ENCODE results near the gene RPL22.
"Not testable (repeated sequence)": the region's sequence is repeated elsewhere in the genome, so short reads cannot be mapped to it uniquely, and the experiment has no call there.

Gene RPL22

DNA sequence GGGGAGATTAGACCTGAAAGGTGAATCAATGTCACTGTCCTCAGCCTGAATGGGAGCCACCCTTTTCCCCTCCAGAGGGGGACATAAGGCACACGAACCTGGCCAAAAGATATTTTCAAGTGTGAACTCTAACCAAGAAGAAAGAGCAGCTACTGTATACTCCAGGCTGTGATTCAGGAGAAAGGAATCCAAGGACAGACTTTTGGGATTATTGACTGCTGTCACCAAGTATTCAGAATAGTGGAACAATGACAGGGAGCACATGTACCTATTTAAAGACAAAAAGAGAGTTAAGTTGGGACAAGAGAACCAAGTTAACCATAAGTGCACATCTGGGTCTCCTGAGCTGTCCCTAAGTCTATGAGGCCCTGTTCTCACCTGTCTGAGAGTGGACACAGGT, 34.0 kb upstream of the RPL22 start:
- no peak for DNase-seq

DNA sequence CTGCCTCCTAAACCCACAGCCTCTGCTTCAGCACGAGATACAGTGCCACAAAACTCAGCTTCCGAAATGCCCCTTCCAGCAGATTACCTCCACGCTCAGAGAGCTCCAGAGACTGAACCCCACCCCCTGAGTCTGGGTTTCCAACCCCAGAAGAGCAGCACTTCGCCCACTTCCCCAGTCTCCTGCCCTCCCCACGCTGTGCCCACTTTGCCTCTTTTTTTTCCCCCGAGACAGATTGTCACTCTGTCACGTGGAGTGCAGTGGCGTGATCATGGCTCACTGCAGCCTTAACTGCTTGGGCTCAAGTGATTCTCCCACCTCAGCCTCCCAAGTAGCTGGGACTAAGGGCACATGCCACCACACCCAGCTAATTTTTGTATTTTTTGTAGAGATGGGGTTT, 26.3 kb upstream of the RPL22 start:
- no peak for DNase-seq

GRCh38 chr1:6224718-6225117, 25.3 kb upstream of the RPL22 start:
- DNase-seq = no peak

- no peak for DNase-seq
Observed at GRCh38 chr1:6223617-6224016, 24.2 kb upstream of the RPL22 start.

- no peak for DNase-seq
Observed at GRCh38 chr1:6222636-6223035, 23.2 kb upstream of the RPL22 start.

GRCh38 chr1:6221210-6221784, 21.9 kb upstream of the RPL22 start:
- DNase-seq = no peak

DNA sequence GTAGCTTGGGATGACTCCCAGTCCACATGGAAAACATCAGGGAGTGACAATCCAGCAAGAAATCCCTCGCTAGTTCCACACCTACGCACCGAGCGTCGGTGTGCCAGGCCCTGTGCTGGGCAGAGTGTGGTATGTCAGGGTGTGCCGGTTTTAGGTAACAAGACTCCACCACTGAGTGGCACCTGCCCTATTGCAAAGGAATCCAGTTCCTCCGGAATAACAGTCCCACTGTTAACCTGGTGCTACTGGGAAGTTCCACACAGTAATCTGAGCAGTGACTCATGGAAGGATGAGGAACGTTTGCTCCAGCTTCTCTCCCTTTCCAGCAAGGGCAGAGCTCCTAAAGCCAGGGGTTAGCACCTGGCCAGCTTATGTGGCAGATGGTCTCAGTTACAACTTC, 20.8 kb upstream of the RPL22 start:
- DNase-seq = no peak

GRCh38 chr1:6219641-6220040, 20.2 kb upstream of the RPL22 start:
- not testable (repeated sequence) for DNase-seq

DNA sequence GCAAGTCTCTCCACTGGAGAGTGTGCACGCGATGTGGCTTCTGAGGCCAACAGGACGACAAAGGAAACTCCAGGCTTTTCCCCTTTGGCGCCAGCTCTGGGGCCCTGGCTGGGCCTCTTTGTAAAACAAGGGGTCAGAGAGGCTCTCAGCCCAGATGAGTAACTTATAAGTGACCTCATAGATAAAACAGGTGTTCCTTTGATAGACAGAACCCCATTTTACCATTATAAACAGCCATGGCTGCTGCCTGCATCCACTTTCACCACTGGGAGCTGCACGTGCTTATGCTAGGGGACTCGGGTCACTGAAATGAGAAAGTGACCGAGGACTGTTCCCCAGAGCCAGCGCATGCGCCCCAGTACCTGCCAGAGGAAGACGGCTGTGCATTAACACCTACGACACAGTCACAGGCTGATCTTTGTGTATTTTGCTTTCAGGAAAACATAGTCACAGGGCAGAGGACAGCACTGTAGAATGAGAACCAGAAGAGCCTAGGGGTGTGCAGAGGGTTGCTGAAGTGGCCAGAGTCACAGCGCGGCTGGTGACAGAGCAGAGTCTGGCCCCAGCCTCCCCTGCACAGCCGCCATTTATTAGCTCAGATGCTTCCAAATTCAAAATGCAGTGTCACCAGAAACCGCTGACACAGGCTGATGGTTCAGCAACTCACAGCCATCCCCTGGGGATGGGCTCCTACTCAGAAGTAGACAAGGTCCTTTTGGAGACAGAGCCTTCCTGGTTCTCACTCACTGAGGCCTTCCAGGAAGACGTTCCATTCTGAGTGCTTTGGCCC, 19.2 kb upstream of the RPL22 start:
- DNase-seq = no peak

DNA sequence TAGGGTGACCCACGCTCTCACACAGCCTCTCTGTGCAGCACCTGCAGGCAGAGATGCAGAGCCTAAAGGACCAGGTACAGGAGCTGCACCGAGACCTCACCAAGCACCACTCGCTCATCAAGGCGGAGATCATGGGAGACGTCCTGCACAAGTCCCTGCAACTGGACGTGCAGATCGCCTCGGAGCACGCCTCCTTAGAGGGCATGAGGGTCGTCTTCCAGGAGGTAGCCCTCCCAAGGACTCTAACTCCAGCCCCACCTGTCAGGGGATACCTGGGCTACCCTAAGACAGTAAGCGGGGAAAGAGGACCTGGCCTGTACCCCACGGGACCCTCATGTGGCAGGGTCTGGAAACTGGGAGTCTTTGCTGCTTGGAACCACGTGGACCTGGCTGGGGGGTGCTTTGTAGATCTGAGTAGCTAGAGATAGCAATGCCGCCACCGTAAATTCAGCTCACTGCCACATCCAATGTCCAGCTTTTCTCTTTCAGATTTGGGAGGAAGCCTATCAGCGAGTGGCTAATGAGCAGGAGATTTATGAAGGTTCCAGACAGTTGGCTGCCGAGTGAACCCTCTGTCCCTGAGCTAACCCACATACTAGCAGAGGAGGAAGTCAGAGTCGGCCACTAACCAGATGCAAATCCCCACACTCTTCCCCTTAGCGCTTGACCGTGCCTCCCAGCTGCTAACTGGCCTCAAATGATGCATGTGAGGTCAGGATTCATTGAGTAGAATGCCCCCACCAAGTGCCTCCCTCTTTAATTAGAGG, 13.0 kb upstream of the RPL22 start:
- no peak for DNase-seq

- DNase-seq = no peak
Observed at GRCh38 chr1:6211731-6212130, 12.3 kb upstream of the RPL22 start.

DNA sequence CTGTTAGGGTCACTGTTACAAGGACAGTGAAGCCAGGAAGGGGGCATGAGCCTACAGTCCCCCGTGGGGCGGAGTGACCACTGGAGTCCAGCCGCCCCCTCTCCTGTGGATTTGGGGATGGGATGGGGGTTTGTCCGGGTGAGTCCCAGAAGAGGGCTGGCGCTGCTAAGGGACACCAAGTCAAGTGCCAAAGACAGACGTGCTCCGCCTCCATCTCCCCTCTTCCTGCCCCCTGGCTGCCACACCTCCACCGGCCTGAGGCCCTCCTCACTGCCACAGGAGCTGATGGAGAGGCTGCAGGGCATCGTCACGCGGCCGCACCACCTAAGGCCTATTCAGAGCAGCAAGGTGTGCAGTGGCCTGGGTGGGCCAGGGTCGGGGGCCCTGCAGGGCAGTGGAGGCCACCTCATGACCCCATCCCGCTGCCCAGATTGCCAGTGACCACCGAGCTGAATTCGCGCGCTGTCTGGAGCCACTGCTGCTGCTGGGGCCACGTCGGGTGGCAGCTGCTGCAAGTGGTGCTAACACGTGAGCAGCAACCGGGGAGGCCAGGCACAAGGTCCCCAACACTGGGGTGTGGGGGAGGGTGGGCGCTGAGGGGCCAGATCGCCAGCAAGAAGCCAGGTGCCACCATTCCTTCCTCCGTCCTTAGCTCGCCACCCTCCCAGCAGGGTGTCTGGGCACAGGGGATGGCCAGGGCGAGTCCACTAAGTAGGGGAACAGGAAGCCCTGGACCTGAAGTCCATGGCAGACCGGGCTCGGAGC, 11.4 kb upstream of the RPL22 start:
- DNase-seq = no peak

DNA sequence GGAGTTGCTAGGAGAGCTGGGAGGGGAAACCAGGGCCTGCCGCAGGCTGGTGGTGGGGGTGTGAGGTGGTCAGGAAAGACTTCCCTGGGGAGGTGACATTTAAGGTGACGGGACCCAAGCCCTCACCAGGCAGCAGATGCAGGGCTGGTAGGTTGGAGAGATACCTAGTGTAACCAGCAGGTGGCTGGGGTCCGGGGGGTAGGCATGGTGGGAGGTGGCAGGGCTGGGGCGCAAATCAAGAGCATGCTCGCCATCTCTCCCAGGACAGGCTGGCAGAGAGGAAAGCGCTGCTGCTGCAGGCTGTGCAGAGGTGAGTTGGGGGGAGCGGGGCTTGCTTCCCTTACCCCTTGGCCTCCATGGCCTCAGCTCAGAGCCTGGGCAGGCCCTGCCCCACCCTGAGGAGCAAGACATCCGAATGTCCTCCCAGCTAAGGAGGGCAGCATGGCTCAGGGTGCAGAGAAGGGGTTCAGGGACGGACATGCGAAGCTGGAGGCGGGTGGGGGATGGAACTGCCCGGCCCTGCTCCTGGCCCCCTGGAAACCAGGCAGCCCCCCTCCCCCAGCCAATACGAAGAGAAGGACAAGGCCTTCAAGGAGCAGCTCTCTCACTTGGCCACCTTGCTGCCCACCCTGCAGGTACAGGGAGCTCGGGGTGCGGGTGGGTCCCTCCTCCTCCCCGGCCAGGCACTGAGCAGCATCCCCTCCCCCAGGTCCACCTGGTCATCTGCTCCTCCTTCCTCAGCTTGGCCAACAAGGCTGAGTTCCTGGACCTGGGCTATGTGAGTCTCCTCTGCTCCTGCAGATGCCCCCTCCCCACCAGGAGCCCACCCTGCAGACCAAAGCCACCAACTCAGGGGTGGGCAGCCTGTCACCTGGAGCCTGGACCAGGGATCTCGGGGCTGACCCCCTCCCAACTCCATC, 10.5 kb upstream of the RPL22 start:
- DNase-seq = no peak

- no peak for DNase-seq
Observed at GRCh38 chr1:6208723-6209660, 9.6 kb upstream of the RPL22 start.

DNA sequence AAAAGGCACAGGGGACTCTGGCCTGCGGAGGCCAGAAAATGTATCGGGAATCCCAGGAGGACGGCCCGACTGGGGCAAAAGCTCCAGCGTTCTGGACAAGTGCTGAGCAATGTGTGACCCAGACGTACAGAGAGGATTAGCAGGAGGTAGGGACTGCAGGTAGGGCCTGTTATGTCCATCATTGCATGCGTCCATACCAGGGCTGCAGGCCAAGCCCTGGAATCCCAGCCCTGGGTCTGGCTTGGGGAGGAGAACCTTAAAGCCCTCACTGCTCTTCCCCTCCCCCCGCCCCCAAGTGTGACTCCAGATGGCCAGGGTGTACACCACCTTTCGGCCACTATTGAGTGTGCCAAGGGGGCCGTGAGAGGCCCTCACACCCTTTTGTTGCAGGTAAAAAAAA, 8.5 kb upstream of the RPL22 start:
- no peak for DNase-seq

DNA sequence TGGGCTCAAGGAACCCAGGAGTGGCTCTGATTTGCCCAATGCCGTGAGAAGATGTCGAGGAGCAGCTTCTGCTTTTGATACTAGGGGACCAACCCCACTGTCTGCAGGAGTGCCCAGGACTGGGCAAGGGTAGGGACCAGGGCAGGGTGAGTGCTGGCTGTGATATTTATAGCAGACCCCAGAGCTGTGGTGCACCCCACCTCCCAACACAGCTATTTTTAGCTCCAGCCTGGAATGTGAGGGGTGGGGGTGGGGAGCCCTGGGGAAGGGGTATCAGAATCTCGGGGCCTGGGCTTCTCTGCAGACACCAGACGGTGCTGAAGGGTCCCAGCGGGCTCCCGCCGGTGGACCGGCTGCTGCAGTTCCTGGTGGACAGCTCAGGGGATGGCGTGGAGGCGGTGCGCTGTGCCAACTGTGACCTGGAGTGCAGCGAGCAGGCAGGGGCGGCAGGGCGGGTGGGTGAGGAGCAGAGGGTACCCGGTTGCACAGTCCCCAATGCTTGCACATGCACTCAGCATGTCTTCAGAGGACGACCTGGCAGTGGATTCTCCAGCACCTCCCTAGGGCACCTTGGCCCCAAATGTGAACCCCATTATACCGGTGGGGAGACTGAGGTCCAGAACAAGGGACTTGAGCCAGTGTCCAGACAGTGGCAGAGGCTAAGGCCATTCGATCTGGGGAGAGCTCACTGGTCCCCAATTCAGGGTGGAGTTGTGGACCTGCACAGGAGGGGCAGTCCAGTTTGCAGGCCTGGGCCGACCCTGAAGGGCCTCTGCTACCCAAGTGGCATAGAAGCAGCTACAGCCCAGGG, 7.9 kb upstream of the RPL22 start:
- DNase-seq = no peak

DNA sequence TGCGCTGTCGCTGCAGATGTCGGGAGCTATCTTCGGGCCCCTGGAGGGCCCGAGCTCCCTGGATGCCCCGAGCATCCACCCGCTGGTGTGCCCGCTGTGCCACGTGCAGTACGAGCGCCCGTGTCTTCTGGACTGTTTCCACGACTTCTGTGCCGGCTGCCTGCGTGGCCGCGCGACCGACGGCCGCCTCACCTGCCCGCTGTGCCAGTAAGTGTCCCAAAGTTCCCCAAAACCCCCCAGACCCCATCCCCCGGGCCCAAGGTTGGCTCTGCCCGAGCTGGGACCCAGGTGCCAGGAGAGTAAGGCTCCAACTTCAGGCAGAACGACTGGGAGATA, 7.1 kb upstream of the RPL22 start:
- no peak for DNase-seq

DNA sequence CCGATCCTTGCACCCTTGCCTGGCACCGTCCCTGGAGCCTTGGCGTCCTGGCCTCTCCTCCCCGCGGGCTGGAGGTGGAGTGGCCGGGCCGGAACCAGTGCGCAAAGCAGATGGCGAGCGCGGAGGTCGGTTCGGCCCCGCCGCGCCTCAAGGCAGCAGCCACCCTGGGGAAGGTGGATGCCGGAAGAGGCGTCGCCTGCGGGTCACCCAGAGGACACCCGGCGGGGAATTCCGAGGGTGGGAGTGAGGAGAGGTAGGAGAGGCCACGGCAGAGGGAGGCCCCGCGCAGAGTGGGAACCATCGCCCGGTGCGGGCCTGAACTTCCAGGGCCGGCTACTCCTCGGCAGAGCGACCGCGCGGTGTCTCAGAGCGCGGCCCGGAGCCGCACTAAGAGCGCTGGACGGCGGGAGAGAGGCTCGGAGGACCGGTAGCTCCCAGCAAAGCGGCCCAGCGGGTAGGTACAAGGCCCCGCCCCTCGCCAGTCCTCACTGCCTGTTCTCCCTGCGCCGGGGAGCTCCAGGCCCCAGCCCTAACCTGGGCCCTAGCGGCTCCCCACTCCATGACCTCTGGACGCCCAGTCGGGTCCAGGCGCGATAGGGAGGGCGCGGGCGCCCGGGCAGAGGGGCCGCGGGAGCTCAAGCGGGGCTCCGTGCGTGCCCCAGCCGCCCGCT, 6.6 kb upstream of the RPL22 start, which contains the start of gene RNF207:
RNF207 (plus strand) TSS at position 271 of the 671 bp plus-strand sequence. CDS start 417 bp downstream, outside the sequence.
- peak; percentile 46 for DNase-seq

- no peak for DNase-seq
Observed at GRCh38 chr1:6202256-6202655, 2.9 kb upstream of the RPL22 start.

Measured in effector CD4-positive, alpha-beta T cell (primary cell).